ENCODE measurements around the gene SGMS1. TPM values are rescaled to one million over a fixed set of nuclear protein-coding genes. Genes with fewer than 3 reads are reported as not detected.

The SGMS1 gene
- total and polyA plus RNA-seq, 4 donors: 15.8 to 142 (median 41.3) TPM

DNA sequence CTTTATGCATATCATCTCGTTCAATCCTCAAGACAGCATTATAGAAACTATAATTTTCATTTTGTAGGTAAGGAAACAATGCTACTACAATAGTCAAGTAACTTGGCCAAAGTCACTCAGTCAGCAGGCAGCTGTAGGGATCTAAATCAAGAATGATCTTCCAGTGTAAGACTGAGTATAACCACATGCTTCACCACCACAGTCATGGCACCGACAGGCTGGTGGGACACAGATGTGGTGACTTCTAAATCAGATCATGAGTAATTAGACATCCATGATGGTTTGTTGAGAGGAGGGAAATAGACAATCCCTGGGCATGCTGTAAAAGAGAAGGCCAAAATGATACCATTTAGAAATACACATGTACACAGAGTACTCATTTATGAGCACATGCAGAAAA lies 288.4 kb downstream of the SGMS1 start:
- no peaks in the 10 kb centered on the region for H3K27me3 ChIP-seq (ENCODE audit: control insufficient read depth in 3 of 3, insufficient read depth in 3 of 3, low read length in 2 of 3)
- H3K4me3 ChIP-seq: no peak overlapping the region
- H3K9me3 ChIP-seq (ENCODE audit: control insufficient read depth in 4 of 4, insufficient read depth in 3 of 4, low read length in 3 of 4): no peaks in the 10 kb centered on the region
- TF ChIP-seq, protein P1, sequence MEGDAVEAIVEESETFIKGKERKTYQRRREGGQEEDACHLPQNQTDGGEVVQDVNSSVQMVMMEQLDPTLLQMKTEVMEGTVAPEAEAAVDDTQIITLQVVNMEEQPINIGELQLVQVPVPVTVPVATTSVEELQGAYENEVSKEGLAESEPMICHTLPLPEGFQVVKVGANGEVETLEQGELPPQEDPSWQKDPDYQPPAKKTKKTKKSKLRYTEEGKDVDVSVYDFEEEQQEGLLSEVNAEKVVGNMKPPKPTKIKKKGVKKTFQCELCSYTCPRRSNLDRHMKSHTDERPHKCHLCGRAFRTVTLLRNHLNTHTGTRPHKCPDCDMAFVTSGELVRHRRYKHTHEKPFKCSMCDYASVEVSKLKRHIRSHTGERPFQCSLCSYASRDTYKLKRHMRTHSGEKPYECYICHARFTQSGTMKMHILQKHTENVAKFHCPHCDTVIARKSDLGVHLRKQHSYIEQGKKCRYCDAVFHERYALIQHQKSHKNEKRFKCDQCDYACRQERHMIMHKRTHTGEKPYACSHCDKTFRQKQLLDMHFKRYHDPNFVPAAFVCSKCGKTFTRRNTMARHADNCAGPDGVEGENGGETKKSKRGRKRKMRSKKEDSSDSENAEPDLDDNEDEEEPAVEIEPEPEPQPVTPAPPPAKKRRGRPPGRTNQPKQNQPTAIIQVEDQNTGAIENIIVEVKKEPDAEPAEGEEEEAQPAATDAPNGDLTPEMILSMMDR (IDR thresholded peaks at IDR 0.05; ENCODE audit: control extremely low read depth, extremely low read depth): no peak
- H3K36me3 ChIP-seq (ENCODE audit: control insufficient read depth in 4 of 4, insufficient read depth in 4 of 4, low read length in 4 of 4): peaks cover 0 to 15% (median 5%) of the 10 kb centered on the region in 4 donors
- ATAC-seq (ENCODE audit: insufficient read depth, low FRiP score) (no peak), DNase-seq (no peak)
- no peak overlapping the region for H3K27ac ChIP-seq (ENCODE audit: low read depth in 1 of 2, low read length in 1 of 2)
- peaks cover 0 to 16% (median 0%) of the 10 kb centered on the region in 5 donors for H3K4me1 ChIP-seq (ENCODE audit: control insufficient read depth in 5 of 5, insufficient read depth in 5 of 5, low read length in 5 of 5)
- no peak overlapping the region for H3K9ac ChIP-seq (ENCODE audit: insufficient read depth in 1 of 2, low read length in 2 of 2)
- 97% methylated on average over 2 of the region's 2 CpGs for WGBS, 2 donors

- no peak overlapping the region for H3K9ac ChIP-seq (ENCODE audit: insufficient read depth in 1 of 2, low read length in 2 of 2)
- no peak overlapping the region for H3K4me3 ChIP-seq
- no peak for DNase-seq
- H3K36me3 ChIP-seq (ENCODE audit: control insufficient read depth in 4 of 4, insufficient read depth in 4 of 4, low read length in 4 of 4): peaks cover 0 to 6% (median 0%) of the 10 kb centered on the region in 4 donors
- TF ChIP-seq, protein P1 (IDR thresholded peaks at IDR 0.05; ENCODE audit: control extremely low read depth, extremely low read depth): no peak
- H3K27me3 ChIP-seq (ENCODE audit: control insufficient read depth in 3 of 3, insufficient read depth in 3 of 3, low read length in 2 of 3): no peaks in the 10 kb centered on the region
- WGBS, 2 donors: 96 to 97% methylated on average over 2 of the region's 2 CpGs
- H3K4me1 ChIP-seq (ENCODE audit: control insufficient read depth in 5 of 5, insufficient read depth in 5 of 5, low read length in 5 of 5): peaks cover 0 to 16% (median 3%) of the 10 kb centered on the region in 5 donors
- H3K27ac ChIP-seq (ENCODE audit: low read depth in 1 of 2, low read length in 1 of 2): no peak overlapping the region
- H3K9me3 ChIP-seq (ENCODE audit: control insufficient read depth in 4 of 4, insufficient read depth in 3 of 4, low read length in 3 of 4): no peaks in the 10 kb centered on the region
- no peak for ATAC-seq (ENCODE audit: insufficient read depth, low FRiP score)
These were observed 289.5 kb downstream of the SGMS1 start for GRCh38 chr10:50334273-50334672.

- Histone ChIP-seq H3K4me1 (ENCODE audit: control insufficient read depth in 5 of 5, insufficient read depth in 5 of 5, low read length in 5 of 5) (peaks cover 0 to 16% (median 1%) of the 10 kb centered on the region in 5 donors), H3K9me3 (ENCODE audit: control insufficient read depth in 4 of 4, insufficient read depth in 3 of 4, low read length in 3 of 4) (no peaks in the 10 kb centered on the region), H3K4me3 (no peak overlapping the region), H3K27ac (ENCODE audit: low read depth in 1 of 2, low read length in 1 of 2) (no peak overlapping the region), H3K9ac (ENCODE audit: insufficient read depth in 1 of 2, low read length in 2 of 2) (no peak overlapping the region), H3K27me3 (ENCODE audit: control insufficient read depth in 3 of 3, insufficient read depth in 3 of 3, low read length in 2 of 3) (no peaks in the 10 kb centered on the region), H3K36me3 (ENCODE audit: control insufficient read depth in 4 of 4, insufficient read depth in 4 of 4, low read length in 4 of 4) (peaks cover 0 to 6% (median 0%) of the 10 kb centered on the region in 4 donors)
- ATAC-seq (ENCODE audit: insufficient read depth, low FRiP score): no peak
- TF ChIP-seq, protein P1 (IDR thresholded peaks at IDR 0.05; ENCODE audit: control extremely low read depth, extremely low read depth): no peak
- no peak for DNase-seq
These were observed 289.9 kb downstream of the SGMS1 start for GRCh38 chr10:50333872-50334271.

All from lung (tissue), 12 donors.